Activated CD4-positive, CD25-positive, alpha-beta regulatory T cell treated with anti-CD3 and anti-CD28 coated beads, Interleukin-2, amount 50 U/mL, for 72 hours (primary cell): ENCODE measurements around the gene PLEKHN1.

Experiments
- DNase-seq: peaks from one replicate; pipeline ENCODE4 v3.0.0; 2021

Gene PLEKHN1, protein sequence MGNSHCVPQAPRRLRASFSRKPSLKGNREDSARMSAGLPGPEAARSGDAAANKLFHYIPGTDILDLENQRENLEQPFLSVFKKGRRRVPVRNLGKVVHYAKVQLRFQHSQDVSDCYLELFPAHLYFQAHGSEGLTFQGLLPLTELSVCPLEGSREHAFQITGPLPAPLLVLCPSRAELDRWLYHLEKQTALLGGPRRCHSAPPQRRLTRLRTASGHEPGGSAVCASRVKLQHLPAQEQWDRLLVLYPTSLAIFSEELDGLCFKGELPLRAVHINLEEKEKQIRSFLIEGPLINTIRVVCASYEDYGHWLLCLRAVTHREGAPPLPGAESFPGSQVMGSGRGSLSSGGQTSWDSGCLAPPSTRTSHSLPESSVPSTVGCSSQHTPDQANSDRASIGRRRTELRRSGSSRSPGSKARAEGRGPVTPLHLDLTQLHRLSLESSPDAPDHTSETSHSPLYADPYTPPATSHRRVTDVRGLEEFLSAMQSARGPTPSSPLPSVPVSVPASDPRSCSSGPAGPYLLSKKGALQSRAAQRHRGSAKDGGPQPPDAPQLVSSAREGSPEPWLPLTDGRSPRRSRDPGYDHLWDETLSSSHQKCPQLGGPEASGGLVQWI

GRCh38 chr1:966135-966703 is at the start of gene PLEKHN1:
Gene PLEKHN1 (plus strand): TSS chr1:966482. CDS start chr1:966532, 50 bp downstream.
- DNase-seq = peak; percentile 66

GRCh38 chr1:917076-917459 is 49.2 kb upstream of the PLEKHN1 start:
- no peak for DNase-seq

DNA sequence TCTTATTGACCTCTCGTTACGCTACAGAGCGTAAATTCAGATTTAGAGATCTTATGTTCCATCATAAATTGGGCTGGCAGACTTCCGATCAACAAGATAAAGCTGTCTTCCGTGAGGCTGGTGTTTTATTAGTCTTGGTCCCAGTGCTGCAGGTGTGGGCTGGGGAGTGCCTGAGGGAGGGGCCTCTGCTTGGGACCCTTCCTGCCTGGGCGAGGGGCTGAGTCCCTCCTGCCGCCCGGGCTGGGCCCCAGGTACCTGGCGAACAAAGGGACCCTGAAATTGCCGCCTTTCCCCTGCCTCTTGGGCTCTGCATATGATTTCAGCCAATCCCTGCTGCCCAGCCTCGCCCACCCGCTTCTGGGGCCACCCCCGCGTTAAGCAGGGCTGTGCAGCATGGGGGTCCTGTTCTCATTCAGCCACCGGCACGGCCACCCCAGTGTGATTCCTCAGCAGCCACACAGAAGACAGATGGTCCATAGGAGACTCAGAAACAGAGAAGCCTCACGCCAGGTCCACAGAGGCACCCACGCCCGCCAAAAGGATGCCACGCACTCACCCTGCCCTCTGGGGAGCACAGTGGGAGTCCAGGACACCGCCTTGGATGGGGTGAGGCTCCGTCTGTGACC is 48.7 kb upstream of the PLEKHN1 start:
- DNase-seq = no peak

DNA sequence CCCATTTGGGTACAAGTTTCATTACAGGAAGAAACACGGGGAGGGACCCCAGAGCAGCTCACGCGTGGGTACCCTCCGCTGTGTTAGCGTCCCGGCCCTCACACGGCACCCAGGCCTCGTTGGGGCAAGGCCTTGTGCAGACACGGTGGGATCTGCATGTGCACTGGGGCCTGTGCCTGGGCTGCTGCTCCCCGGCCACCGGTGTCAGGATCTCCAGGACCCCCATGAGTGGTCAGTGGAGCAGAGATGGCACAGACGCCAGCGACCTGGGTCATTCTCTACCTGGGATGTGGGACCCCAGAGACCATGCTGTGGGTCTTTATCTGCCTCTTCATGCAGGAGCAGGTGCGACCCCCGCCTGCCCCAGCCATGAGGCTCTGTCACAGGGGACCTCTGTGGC is 47.9 kb upstream of the PLEKHN1 start:
- no peak for DNase-seq

- no peak for DNase-seq
Measured at GRCh38 chr1:918843-919242, 47.4 kb upstream of the PLEKHN1 start.

DNA sequence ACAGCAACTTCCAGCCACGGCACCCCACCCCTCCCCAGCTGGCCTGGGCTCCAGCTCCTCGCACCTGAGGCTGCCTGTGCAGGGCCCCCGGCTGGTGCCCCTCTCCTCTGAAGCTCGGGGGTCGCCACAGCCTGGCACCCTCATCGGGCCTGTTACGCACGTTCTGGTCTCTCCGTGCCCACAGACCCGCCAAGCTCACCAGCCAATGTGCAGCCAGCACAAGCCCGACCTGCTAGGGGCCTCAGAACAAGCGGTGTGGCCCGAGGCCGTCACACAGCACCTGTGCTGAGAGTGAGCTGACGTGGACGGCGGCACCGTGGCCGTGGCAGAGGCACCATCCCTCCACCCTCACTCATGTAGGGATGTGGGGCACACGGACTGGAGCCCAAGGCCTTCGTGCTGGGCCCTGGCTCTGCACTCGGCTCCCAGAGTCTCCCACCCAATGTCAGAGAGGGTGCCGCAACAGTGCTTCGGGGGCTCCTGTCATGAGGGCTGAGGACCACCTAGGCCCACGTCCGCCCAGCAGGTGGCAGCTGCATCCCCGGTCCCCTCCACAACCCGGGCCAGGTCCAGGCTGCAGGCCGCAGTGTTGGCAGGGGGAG is 46.9 kb upstream of the PLEKHN1 start:
- no peak for DNase-seq

DNA sequence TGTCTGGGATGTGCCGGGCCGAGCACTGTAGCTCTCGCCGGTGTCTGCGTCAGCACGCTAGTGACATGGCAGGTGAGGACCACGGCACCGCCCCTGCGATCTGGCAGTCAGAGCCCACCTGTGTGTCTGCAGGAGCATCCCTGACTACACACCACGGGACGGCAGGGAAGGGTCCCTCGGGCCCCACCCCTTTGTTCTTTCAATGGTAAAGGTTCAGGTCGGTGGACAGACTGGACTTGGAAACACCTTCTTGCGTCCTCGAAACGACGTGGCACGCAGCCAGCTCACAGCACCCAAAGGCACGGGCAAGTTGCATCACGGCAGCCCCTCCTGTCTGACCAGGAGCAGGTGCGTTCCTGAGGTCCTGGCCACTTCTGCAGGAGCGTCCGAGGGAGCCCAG is 46.3 kb upstream of the PLEKHN1 start:
- no peak for DNase-seq

DNA sequence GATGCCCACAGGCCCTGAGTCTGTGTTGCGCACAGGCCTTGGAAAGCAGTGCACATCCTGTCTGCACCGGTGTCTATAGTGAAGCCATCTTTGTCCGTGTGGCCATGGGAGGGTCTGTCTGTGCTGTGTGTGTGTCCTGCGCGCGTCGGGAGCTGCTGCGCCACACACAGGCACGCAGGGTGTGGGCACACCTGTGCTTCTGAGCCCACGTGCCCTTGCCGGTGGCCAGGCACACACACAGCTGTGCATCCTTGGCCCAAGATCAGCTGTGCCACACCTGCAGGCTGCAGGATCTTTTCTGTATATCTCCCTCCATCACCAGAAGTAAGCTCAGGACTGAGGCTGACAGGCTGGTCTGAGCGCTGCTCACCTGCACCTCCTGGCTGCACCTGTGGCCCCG is 45.8 kb upstream of the PLEKHN1 start:
- DNase-seq = no peak

DNA sequence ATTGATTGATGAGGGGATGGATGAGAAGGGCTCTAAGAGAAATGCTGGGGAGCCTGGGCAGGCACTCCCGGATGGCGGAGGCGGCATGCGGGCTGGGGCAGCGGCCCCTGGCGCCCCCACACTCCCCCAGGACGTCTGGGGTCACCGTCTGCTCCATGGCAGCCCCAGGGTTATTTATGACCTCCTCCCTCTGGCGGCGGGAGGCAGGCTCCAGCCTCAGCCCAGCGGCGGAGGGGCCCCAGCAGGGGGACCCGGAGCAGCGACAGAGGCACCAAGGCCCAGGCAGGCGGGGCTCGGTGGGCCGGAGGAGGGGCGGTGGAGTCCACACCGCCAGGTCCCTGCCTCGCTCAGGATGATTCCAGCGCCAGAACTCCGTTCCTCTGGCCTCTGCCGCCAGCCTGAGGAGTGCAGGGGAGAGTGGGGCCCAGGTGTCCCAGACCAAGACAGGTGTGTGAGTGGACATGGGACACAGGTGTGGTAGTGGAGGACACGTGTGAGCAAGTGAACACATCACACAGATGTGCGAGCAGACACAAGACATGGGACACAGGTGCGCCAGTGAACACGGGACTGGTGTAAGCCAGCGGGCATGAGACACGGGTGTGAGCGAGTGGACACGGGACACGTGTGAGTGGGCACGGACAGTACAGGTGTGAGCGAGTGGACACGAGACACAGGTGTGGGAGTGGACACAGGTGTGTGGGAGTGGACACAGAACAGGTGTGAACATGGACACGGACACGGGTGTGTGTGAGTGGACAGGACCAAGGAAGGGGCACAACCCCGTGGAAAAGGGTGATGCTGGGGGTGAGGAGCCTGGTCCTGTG is 45.1 kb upstream of the PLEKHN1 start:
- no peak for DNase-seq

GRCh38 chr1:923131-923990 is 42.9 kb upstream of the PLEKHN1 start, which contains the start of gene SAMD11:
Gene SAMD11 (plus strand): TSS chr1:923923. CDS start chr1:924432, 509 bp downstream.
- DNase-seq = no peak

DNA sequence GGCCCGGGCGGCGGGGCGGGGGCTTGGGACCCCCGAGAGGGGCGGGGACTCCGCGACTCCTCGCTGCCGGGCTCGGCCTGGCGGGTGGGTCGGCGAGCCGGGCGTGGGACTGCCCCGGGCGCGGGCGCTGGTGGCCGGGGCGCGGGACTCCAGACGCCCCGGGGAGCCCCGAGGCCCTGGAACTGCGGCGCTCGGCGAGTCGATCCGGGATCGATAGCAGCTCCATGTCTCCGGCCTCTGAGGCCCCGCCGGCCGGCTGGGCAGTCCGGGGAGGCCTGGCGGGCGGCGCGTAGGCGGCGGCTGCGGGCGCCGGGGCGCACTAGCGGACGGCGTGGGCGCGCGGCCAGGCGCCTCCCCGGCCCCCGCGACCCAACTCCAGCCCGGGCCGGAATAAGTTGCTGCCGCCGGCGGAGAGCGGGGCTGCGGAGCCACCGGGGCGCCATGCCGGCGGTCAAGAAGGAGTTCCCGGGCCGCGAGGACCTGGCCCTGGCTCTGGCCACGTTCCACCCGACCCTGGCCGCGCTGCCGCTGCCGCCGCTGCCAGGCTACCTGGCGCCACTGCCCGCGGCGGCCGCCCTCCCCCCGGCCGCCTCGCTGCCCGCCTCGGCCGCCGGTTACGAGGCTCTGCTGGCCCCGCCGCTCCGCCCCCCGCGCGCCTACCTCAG is 42.2 kb upstream of the PLEKHN1 start:
- no peak for DNase-seq

- DNase-seq = no peak
Measured at GRCh38 chr1:924656-925560, 41.4 kb upstream of the PLEKHN1 start.

DNA sequence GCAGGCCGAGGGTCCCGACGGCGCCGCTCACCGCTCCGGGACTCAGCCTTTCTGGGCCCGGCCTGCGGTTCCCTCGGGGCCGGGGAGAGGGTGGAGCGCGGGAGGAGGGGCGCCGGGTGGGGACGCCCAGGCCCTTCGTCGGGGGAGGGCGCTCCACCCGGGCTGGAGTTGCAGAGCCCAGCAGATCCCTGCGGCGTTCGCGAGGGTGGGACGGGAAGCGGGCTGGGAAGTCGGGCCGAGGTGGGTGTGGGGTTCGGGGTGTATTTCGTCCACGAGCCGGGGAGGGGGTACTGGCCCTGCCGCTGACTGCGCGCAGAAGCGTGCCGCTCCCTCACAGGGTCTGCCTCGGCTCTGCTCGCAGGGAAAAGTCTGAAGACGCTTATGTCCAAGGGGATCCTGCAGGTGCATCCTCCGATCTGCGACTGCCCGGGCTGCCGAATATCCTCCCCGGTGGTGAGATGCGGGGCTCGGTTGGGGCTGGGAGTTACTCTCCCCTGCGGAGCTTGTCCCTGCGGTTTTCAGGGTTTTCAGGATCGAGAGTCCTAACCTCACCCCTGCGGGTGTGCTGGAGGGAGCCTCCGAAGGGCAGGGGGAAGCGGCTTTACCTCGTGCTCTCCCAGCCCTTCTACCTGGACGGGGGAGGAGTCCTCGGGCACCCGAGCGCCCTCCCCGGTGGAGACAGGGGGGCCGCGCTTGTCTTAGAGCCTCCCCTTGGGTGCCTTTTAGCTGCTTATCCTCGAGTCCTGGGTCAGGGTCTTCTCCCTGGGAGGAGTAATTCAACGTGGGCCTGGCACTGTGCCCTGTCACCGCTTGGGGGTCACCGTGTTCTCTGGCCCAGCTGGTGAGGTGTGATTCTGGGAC is 40.5 kb upstream of the PLEKHN1 start:
- no peak for DNase-seq

- no peak for DNase-seq
Measured at GRCh38 chr1:927234-927633, 39.0 kb upstream of the PLEKHN1 start.

GRCh38 chr1:927748-928147 is 38.5 kb upstream of the PLEKHN1 start:
- no peak for DNase-seq

- DNase-seq = no peak
Measured at GRCh38 chr1:928825-929661, 37.2 kb upstream of the PLEKHN1 start.
